H1 (cell line): ENCODE results near the gene ASCL5. TPM values are rescaled to one million over a fixed set of nuclear protein-coding genes. Genes with fewer than 3 reads are reported as not detected.

Source experiments
- CTCF ChIA-PET: fragments of 300-600 bp; sonication (Branson Sonifier 250); formaldehyde crosslinking; loops from one replicate; lab custom pipeline; 2021; ENCODE audit not compliant: partially characterized antibody; lab: Charles Lee
- POLR2A ChIA-PET: fragments of 300-600 bp; sonication (Branson Sonifier 250); formaldehyde crosslinking; loops from one replicate; lab custom pipeline; 2021; ENCODE audit warnings: inconsistent platforms; ENCODE audit not compliant: partially characterized antibody; lab: Charles Lee
- DNase-seq, 2 experiments: peaks; one replicate each; pipeline versions ENCODE4 v3.0.0 to v3.0.0-alpha.2; 2010 to 2022; ENCODE audit warnings: low spot score in 2 of 2, low read depth in 1 of 2, mixed read lengths in 1 of 2
- FAIRE-seq: peaks from 2 replicates; lab custom pipeline; 2011; peaks lifted over from hg19 to GRCh38; lab: Jason Lieb, UNC
- H2AFZ ChIP-seq: 2 replicates; pipeline ENCODE4 v1.8.1; 2012; ENCODE audit warnings: low read length, inconsistent platforms
- H2AK5ac ChIP-seq: 2 replicates; pipeline ENCODE4 v1.6.1; 2013; ENCODE audit warnings: low read depth, low read length
- H2BK120ac ChIP-seq: replicated peaks from 2 replicates; pipeline ENCODE3; 2013; ENCODE audit warnings: low read depth, low read length, inconsistent platforms
- H2BK12ac ChIP-seq: 2 replicates; pipeline ENCODE4 v1.6.1; 2013; ENCODE audit warnings: low read depth, low read length
- H2BK15ac ChIP-seq: 2 replicates; pipeline ENCODE4 v1.6.1; 2013; ENCODE audit warnings: low read length
- H2BK20ac ChIP-seq: 2 replicates; pipeline ENCODE4 v1.6.1; 2013; ENCODE audit warnings: low read length
- H2BK5ac ChIP-seq: 2 replicates; pipeline ENCODE4 v1.6.1; 2013; ENCODE audit warnings: low read depth, low read length
- H3K14ac ChIP-seq: 2 replicates; pipeline ENCODE4 v1.6.1; 2013; ENCODE audit warnings: inconsistent platforms; ENCODE audit not compliant: insufficient read length
- H3K18ac ChIP-seq: 2 replicates; pipeline ENCODE4 v1.6.1; 2013; ENCODE audit warnings: low read length; ENCODE audit errors: extremely low read depth
- H3K23ac ChIP-seq: 2 replicates; pipeline ENCODE4 v1.6.1; 2013; ENCODE audit warnings: inconsistent platforms; ENCODE audit not compliant: insufficient read length
- H3K23me2 ChIP-seq: 2 replicates; pipeline ENCODE4 v1.6.1; 2013; ENCODE audit warnings: low read depth, low read length
- H3K27ac ChIP-seq: 2 replicates; pipeline ENCODE4 v1.6.1; 2011; ENCODE audit warnings: low read depth, low read length, inconsistent platforms
- H3K27me3 ChIP-seq, 4 experiments: replicated peaks in 1 of 4; 1 replicate in 1 of 4; 2 replicates in 3 of 4; pipeline versions ENCODE4 v1.6.1 to v1.8.1; 2011 to 2013; ENCODE audit warnings: low read length in 3 of 4, mild to moderate bottlenecking in 3 of 4, inconsistent platforms in 2 of 4, mixed read lengths in 2 of 4, moderate library complexity in 1 of 4; ENCODE audit not compliant: control insufficient read depth in 3 of 4, insufficient read depth in 3 of 4; ENCODE audit errors: extremely low read depth in 1 of 4
- H3K36me3 ChIP-seq, 4 experiments: 2 replicates each; pipeline versions ENCODE4 v1.6.1 to v1.8.1; 2011 to 2013; ENCODE audit warnings: mild to moderate bottlenecking in 4 of 4, low read length in 3 of 4, moderate library complexity in 2 of 4, control low read depth in 1 of 4, inconsistent platforms in 1 of 4; ENCODE audit not compliant: insufficient read depth in 4 of 4, control insufficient read depth in 2 of 4
- H3K4ac ChIP-seq: replicated peaks from 2 replicates; pipeline ENCODE3; 2013; ENCODE audit warnings: low read length, low read depth, mixed read lengths, inconsistent platforms; ENCODE audit not compliant: insufficient read length
- H3K4me1 ChIP-seq, 4 experiments: replicated peaks in 1 of 4; 1 replicate in 1 of 4; 2 replicates in 3 of 4; pipeline versions ENCODE4 v1.6.1 to v1.8.1; 2011 to 2013; ENCODE audit warnings: low read length in 3 of 4, inconsistent platforms in 2 of 4, mixed read lengths in 1 of 4; ENCODE audit not compliant: insufficient read depth in 4 of 4, control insufficient read depth in 3 of 4
- H3K4me2 ChIP-seq, 2 experiments: 2 replicates each; pipeline versions ENCODE4 v1.6.1 to v1.8.1; 2011 to 2013; ENCODE audit warnings: low read depth in 2 of 2, low read length in 2 of 2, control low read depth in 1 of 2, inconsistent platforms in 1 of 2, mild to moderate bottlenecking in 1 of 2; ENCODE audit not compliant: insufficient read depth in 1 of 2
- H3K4me3 ChIP-seq, 4 experiments: fragments of 200-600, 300-600 bp in 1 of 4; sonication (generic), shearing (Covaris generic), sonication (Bioruptor Twin) in 1 of 4; 2 replicates each; pipeline versions ENCODE4 v1.5.1 to v1.8.1; 2011 to 2016; ENCODE audit warnings: low read length in 4 of 4, low read depth in 3 of 4, control low read depth in 2 of 4, inconsistent platforms in 2 of 4, mild to moderate bottlenecking in 2 of 4, mixed read lengths in 1 of 4, moderate library complexity in 1 of 4; ENCODE audit not compliant: insufficient read depth in 2 of 4; ENCODE audit errors: extremely low read depth in 1 of 4
- H3K56ac ChIP-seq: replicated peaks from 2 replicates; pipeline ENCODE3; 2013; ENCODE audit warnings: low read depth, mild to moderate bottlenecking, mixed read lengths, low read length, inconsistent platforms; ENCODE audit not compliant: insufficient read length
- H3K79me1 ChIP-seq: 2 replicates; pipeline ENCODE4 v1.6.1; 2013; ENCODE audit warnings: low read depth, low read length, control low read depth
- H3K79me2 ChIP-seq, 2 experiments: 2 replicates each; pipeline versions ENCODE4 v1.6.1 to v1.8.1; 2012 to 2013; ENCODE audit warnings: low read length in 2 of 2, mild to moderate bottlenecking in 2 of 2, inconsistent platforms in 1 of 2; ENCODE audit not compliant: insufficient read depth in 2 of 2, control insufficient read depth in 1 of 2
- H3K9ac ChIP-seq, 4 experiments: replicated peaks in 1 of 4; 1 replicate in 1 of 4; 2 replicates in 3 of 4; pipeline versions ENCODE4 v1.6.1 to v1.8.1; 2011 to 2013; ENCODE audit warnings: low read depth in 3 of 4, low read length in 3 of 4, control low read depth in 2 of 4, mild to moderate bottlenecking in 2 of 4, moderate library complexity in 2 of 4, inconsistent platforms in 1 of 4; ENCODE audit errors: extremely low read depth in 1 of 4
- H3K9me3 ChIP-seq, 2 experiments: 2 replicates each; pipeline versions ENCODE4 v1.6.1 to v1.8.1; 2012 to 2013; ENCODE audit warnings: mild to moderate bottlenecking in 2 of 2, moderate library complexity in 2 of 2, control low read depth in 1 of 2, inconsistent platforms in 1 of 2, low read depth in 1 of 2, low read length in 1 of 2, mixed read lengths in 1 of 2; ENCODE audit not compliant: insufficient read depth in 2 of 2
- H4K20me1 ChIP-seq, 2 experiments: replicated peaks in 1 of 2; 2 replicates each; pipeline versions ENCODE3 to v1.8.1; 2011 to 2013; ENCODE audit warnings: inconsistent platforms in 2 of 2, low read length in 2 of 2, mild to moderate bottlenecking in 1 of 2; ENCODE audit not compliant: insufficient read depth in 2 of 2, control insufficient read depth in 1 of 2
- H4K5ac ChIP-seq: 2 replicates; pipeline ENCODE4 v1.6.1; 2013; ENCODE audit warnings: low read length, low read depth, mixed read lengths, inconsistent platforms; ENCODE audit not compliant: insufficient read length
- H4K8ac ChIP-seq: 2 replicates; pipeline ENCODE4 v1.8.0; 2013; ENCODE audit warnings: mild to moderate bottlenecking, moderate library complexity, low read length, inconsistent platforms; ENCODE audit not compliant: insufficient read depth; ENCODE audit errors: extremely low read depth
- H4K91ac ChIP-seq: replicated peaks from 2 replicates; pipeline ENCODE3; 2013; ENCODE audit warnings: low read length, mixed read lengths, inconsistent platforms; ENCODE audit not compliant: insufficient read length
- CTCF ChIP-seq, 3 experiments: IDR thresholded peaks; 1 replicate in 2 of 3; 2 replicates in 1 of 3; pipeline versions ENCODE4 v1.5.1 to v1.6.1; 2011; ENCODE audit warnings: low read length in 3 of 3, mild to moderate bottlenecking in 3 of 3, inconsistent platforms in 2 of 3, low read depth in 1 of 3, moderate library complexity in 1 of 3; ENCODE audit not compliant: insufficient read depth in 1 of 3; ENCODE audit errors: control extremely low read depth in 1 of 3
- PHF8 ChIP-seq: fragments of 200-600 bp; sonication (generic); conservative IDR thresholded peaks from 2 replicates; pipeline ENCODE4 v1.7.1; 2012; ENCODE audit warnings: low read depth, mild to moderate bottlenecking, inconsistent platforms, low read length, moderate library complexity
- RAD21 ChIP-seq, 2 experiments: IDR thresholded peaks in 1 of 2; conservative IDR thresholded peaks in 1 of 2; 2 replicates each; pipeline ENCODE4 v1.6.1; 2011; ENCODE audit warnings: low read depth in 2 of 2, low read length in 2 of 2, improper control_type of control experiment in 1 of 2, inconsistent platforms in 1 of 2, mild to moderate bottlenecking in 1 of 2, moderate library complexity in 1 of 2
- WGBS, 2 experiments: shearing (Covaris generic) in 1 of 2; methylation state at CpG; one replicate each; pipeline versions ENCODE4 v1.1.6 to v1.1.7; 2013 to 2015; ENCODE audit warnings: low lambda C conversion rate in 2 of 2, mixed read lengths in 2 of 2, inconsistent platforms in 1 of 2, low coverage in 1 of 2, missing lambda C conversion rate in 1 of 2; ENCODE audit not compliant: insufficient replicate concordance in 2 of 2, insufficient coverage in 1 of 2, insufficient read length in 1 of 2; ENCODE audit errors: extremely low coverage in 1 of 2, missing lambda C conversion rate in 1 of 2; 5-methylcytosine and 5-hydroxymethylcytosine counted together
- polyA plus RNA-seq, 7 experiments: library from polyadenylated mRNA; depleted of rRNA in 3 of 7; stranded (reverse) in 5 of 7; unstranded in 2 of 7; fragments of >200 nt in 5 of 7; fragments of 200-250 nt in 2 of 7; gene quantifications; 1 replicate in 5 of 7; 2 replicates in 1 of 7; 4 replicates in 1 of 7; pipeline versions ENCODE4 v1.2.1 to v1.2.3, GENCODE V29; 2011 to 2013; ENCODE audit warnings: missing spikeins in 2 of 7, mixed read lengths in 2 of 7
- total RNA-seq: library from RNA; stranded (reverse); fragmentation: NEBNext Ultra II Directional; extraction: Animal tissue kit (Norgen Biotek cat#: 25700); gene quantifications from 2 replicates; pipeline ENCODE4 v1.2.1, GENCODE V29; 2021

ASCL5 gene
- total and polyA plus RNA-seq, 2 of the 8 experiments (the other 6 are each of a cell fraction or from before 2014, with no cell fraction given), result 0.29 to 0.41 TPM

- 93% methylated on average over 4 of the region's 4 CpGs; no CpG with 5 or more reads in 1 of the 2 experiments for WGBS, 2 experiments
- no peak overlapping the region for H3K23ac ChIP-seq
- no peak overlapping the region for H3K4me2 ChIP-seq
- no peak overlapping the region for H2BK120ac ChIP-seq
- H3K79me2 ChIP-seq, result peaks cover 0 to 18% of the 10 kb centered on the region in 2 experiments; a peak in 3 of 4 replicates
- H2AFZ ChIP-seq, result no peak overlapping the region
- no peak overlapping the region for H2BK12ac ChIP-seq
- peaks cover 0 to 7% (median 2%) of the 10 kb centered on the region in 4 experiments; a peak in 2 of 7 replicates for H3K4me1 ChIP-seq
- H4K8ac ChIP-seq, result no peak overlapping the region
- H3K9me3 ChIP-seq, result no peaks in the 10 kb centered on the region
- H3K18ac ChIP-seq, result no peak overlapping the region
- H2BK15ac ChIP-seq, result no peak overlapping the region
- no peak overlapping the region for H3K9ac ChIP-seq
- FAIRE-seq, result no peak
- no peak overlapping the region for H3K56ac ChIP-seq
- H3K4ac ChIP-seq, result no peak overlapping the region
- H3K4me3 ChIP-seq, result no peak overlapping the region
- H3K27me3 ChIP-seq, result no peaks in the 10 kb centered on the region
- no peak overlapping the region for H2AK5ac ChIP-seq
- no peak overlapping the region for H4K5ac ChIP-seq
- H3K79me1 ChIP-seq, result peaks cover 4% of the 10 kb centered on the region; the same call in 1 of the 2 replicates
- DNase-seq, result no peak
- ChIA-PET POLR2A (interaction anchor here (0.6 to 11.8 kb wide), 8 partner anchors 8 to 111 kb away, joined by 3 to 105 read pairs (median 5); no protein-coding TSS in a partner anchor), CTCF (interaction anchor here (0.6 to 4.3 kb wide), 19 partner anchors 10 to 95 kb away, joined by 3 to 32 read pairs (median 7); partner anchors contain the start of gene IGFN1)
- peaks cover 4% of the 10 kb centered on the region; the same call in 1 of the 2 replicates for H3K23me2 ChIP-seq
- H4K20me1 ChIP-seq, result peaks cover 3 to 11% of the 10 kb centered on the region in 2 experiments
- H3K27ac ChIP-seq, result no peak overlapping the region
- no peak overlapping the region for H2BK5ac ChIP-seq
- H3K14ac ChIP-seq, result no peak overlapping the region
- H3K36me3 ChIP-seq, result peaks cover 38 to 74% (median 66%) of the 10 kb centered on the region in 4 experiments
- H4K91ac ChIP-seq, result no peak overlapping the region
- H2BK20ac ChIP-seq, result no peak overlapping the region
- TF ChIP-seq PHF8, result no peak
- TF ChIP-seq CTCF (IDR thresholded peaks at IDR 0.05; ENCODE audit: control extremely low read depth in 1 of 3, insufficient read depth in 1 of 3, low read depth in 1 of 3, low read length in 3 of 3), result peak in 2 of 3 experiments; percentile 50 to 63; a peak in 2 of 4 replicates
- peak; percentile 28 to 54; a peak in 3 of 4 replicates for TF ChIP-seq RAD21 (IDR thresholded peaks at IDR 0.05 in 1 of 2, conservative IDR thresholded peaks at IDR 0.05 in 1 of 2; ENCODE audit: low read depth in 2 of 2, low read length in 2 of 2)
Measured at GRCh38 chr1:201149400-201149799, 22.4 kb upstream of the ASCL5 start.
